CD4-positive, alpha-beta T cell (primary cell): ENCODE measurements around the gene GTF2A1L. TPM values are rescaled to one million over a fixed set of nuclear protein-coding genes. Genes with fewer than 3 reads are reported as not detected.
"Not testable (repeated sequence)": the region's sequence is repeated elsewhere in the genome, so short reads cannot be mapped to it uniquely, and the experiment has no call there.

ENCODE experiments used
- ATAC-seq: fragments of 200-7000 bp; cut with Tn5 transposase; one replicate; pipeline ENCODE4 v1.10.0; 2022; ENCODE audit warnings: mild to moderate bottlenecking; ENCODE audit not compliant: poor library complexity
- CTCF ChIA-PET: fragments of 350-600 bp; sonication (Branson Sonifier 250); formaldehyde crosslinking; loops from one replicate; lab custom pipeline; 2021; ENCODE audit warnings: antibody characterized with exemption, inconsistent platforms; lab: Charles Lee
- POLR2A ChIA-PET: fragments of 350-600 bp; sonication (Branson Sonifier 250); formaldehyde crosslinking; loops from one replicate; lab custom pipeline; 2021; ENCODE audit warnings: antibody characterized with exemption, inconsistent platforms; lab: Charles Lee
- DNase-seq, 14 experiments: peaks; one replicate each; pipeline ENCODE4 v3.0.0-alpha.2; 2013 to 2020; ENCODE audit warnings: mixed read lengths in 2 of 14
- H3K27ac ChIP-seq, 2 donors: one replicate each; pipeline versions ENCODE4 v1.5.1 to v1.7.0; 2013; ENCODE audit warnings: low read length in 2 of 2, low read depth in 1 of 2, mild to moderate bottlenecking in 1 of 2
- H3K27me3 ChIP-seq, 2 experiments: 1 replicate in 1 of 2; 2 replicates in 1 of 2; pipeline versions ENCODE4 v1.6.1 to v1.7.0; 2013; ENCODE audit warnings: low read length in 2 of 2, control low read depth in 1 of 2, mild to moderate bottlenecking in 1 of 2, moderate library complexity in 1 of 2; ENCODE audit not compliant: insufficient read depth in 2 of 2, control insufficient read depth in 1 of 2
- H3K36me3 ChIP-seq: one replicate; pipeline ENCODE4 v1.6.1; 2013; ENCODE audit warnings: low read length, control low read depth; ENCODE audit not compliant: insufficient read depth
- H3K4me1 ChIP-seq: one replicate; pipeline ENCODE4 v1.6.1; 2013; ENCODE audit warnings: low read length, control low read depth; ENCODE audit not compliant: insufficient read depth
- H3K4me3 ChIP-seq: one replicate; pipeline ENCODE4 v1.5.1; 2013; ENCODE audit warnings: mild to moderate bottlenecking, low read length, moderate library complexity
- H3K9me3 ChIP-seq, 2 experiments: 1 replicate in 1 of 2; 2 replicates in 1 of 2; pipeline versions ENCODE4 v1.6.1 to v1.7.0; 2013; ENCODE audit warnings: low read length in 2 of 2, mild to moderate bottlenecking in 2 of 2, control low read depth in 1 of 2, moderate library complexity in 1 of 2; ENCODE audit not compliant: control insufficient read depth in 1 of 2, insufficient read depth in 1 of 2
- H3K27ac Mint-ChIP-seq: one replicate; pipeline ENCODE4 v1.8.0; 2020; ENCODE audit warnings: mixed read lengths
- H3K27me3 Mint-ChIP-seq: one replicate; pipeline ENCODE4 v1.8.0; 2021; ENCODE audit warnings: mixed read lengths
- H3K36me3 Mint-ChIP-seq: one replicate; pipeline ENCODE4 v1.8.0; 2021; ENCODE audit warnings: low read depth, mixed read lengths
- H3K4me1 Mint-ChIP-seq: one replicate; pipeline ENCODE4 v1.8.0; 2021; ENCODE audit warnings: low read depth, mixed read lengths
- H3K4me3 Mint-ChIP-seq: one replicate; pipeline ENCODE4 v1.8.0; 2020; ENCODE audit warnings: mild to moderate bottlenecking, mixed read lengths
- H3K9me3 Mint-ChIP-seq: one replicate; pipeline ENCODE4 v1.8.0; 2020; ENCODE audit warnings: mixed read lengths
- CTCF ChIP-seq: fragments of 200-600 bp; IDR thresholded peaks from one replicate; pipeline ENCODE4 v1.8.0; 2022; ENCODE audit warnings: antibody characterized with exemption, mild to moderate bottlenecking
- intact Hi-C, 2 experiments: fragments of 100-400 bp; cut with DNase I in 1 of 2; cut with micrococcal nuclease in 1 of 2; formaldehyde crosslinking; loops; one replicate each; pipeline versions ENCODE4 v1.15.1 to v1.9.0; 2023 to 2025; cut with DNase I, micrococcal nuclease
- total RNA-seq, 174 experiments: library from RNA in 2 of 174; stranded (reverse) in 2 of 174; gene quantifications; one replicate each; pipeline ENCODE4 v1.2.3 and lab custom pipeline; 2021 to 2026

The GTF2A1L gene
- total RNA-seq, 2 experiments from 2014 or later, result not detected

GRCh38 chr2:48695991-48696390, 78.3 kb downstream of the GTF2A1L start:
- H3K36me3 ChIP-seq, result no peaks in the 10 kb centered on the region
- ChIA-PET CTCF (no interaction called here), POLR2A (no interaction called here)
- intact Hi-C loops, result no loop called here
- no peak overlapping the region for H3K4me3 ChIP-seq
- ATAC-seq (no peak), DNase-seq (no peak)
- no peak for TF ChIP-seq CTCF
- H3K9me3 ChIP-seq, result no peaks in the 10 kb centered on the region
- no peak overlapping the region for H3K27ac ChIP-seq
- peaks cover 7% of the 10 kb centered on the region for H3K27me3 Mint-ChIP-seq
- H3K4me1 Mint-ChIP-seq, result no peaks in the 10 kb centered on the region
- H3K4me3 Mint-ChIP-seq, result no peak overlapping the region
- no peak overlapping the region for H3K27ac Mint-ChIP-seq
- H3K9me3 Mint-ChIP-seq, result no peaks in the 10 kb centered on the region
- no peaks in the 10 kb centered on the region for H3K4me1 ChIP-seq
- H3K27me3 ChIP-seq, result no peaks in the 10 kb centered on the region
- no peaks in the 10 kb centered on the region for H3K36me3 Mint-ChIP-seq

GRCh38 chr2:48696881-48697280, 79.2 kb downstream of the GTF2A1L start:
- Mint-ChIP-seq H3K36me3 (no peaks in the 10 kb centered on the region), H3K9me3 (no peaks in the 10 kb centered on the region), H3K27me3 (peaks cover 6% of the 10 kb centered on the region), H3K4me3 (no peak overlapping the region), H3K27ac (no peak overlapping the region), H3K4me1 (no peaks in the 10 kb centered on the region)
- no peaks in the 10 kb centered on the region for H3K9me3 ChIP-seq
- POLR2A ChIA-PET, result no interaction called here
- H3K4me1 ChIP-seq, result no peaks in the 10 kb centered on the region
- no peak overlapping the region for H3K27ac ChIP-seq
- H3K4me3 ChIP-seq, result no peak overlapping the region
- intact Hi-C loops, result no loop called here
- DNase-seq (no peak), ATAC-seq (no peak)
- H3K27me3 ChIP-seq, result no peaks in the 10 kb centered on the region
- TF ChIP-seq CTCF, result no peak
- CTCF ChIA-PET, result interaction anchor here (2.1 kb wide), 1 partner anchor 10 kb away, joined by 4 read pairs; no protein-coding TSS in a partner anchor
- no peaks in the 10 kb centered on the region for H3K36me3 ChIP-seq

DNA sequence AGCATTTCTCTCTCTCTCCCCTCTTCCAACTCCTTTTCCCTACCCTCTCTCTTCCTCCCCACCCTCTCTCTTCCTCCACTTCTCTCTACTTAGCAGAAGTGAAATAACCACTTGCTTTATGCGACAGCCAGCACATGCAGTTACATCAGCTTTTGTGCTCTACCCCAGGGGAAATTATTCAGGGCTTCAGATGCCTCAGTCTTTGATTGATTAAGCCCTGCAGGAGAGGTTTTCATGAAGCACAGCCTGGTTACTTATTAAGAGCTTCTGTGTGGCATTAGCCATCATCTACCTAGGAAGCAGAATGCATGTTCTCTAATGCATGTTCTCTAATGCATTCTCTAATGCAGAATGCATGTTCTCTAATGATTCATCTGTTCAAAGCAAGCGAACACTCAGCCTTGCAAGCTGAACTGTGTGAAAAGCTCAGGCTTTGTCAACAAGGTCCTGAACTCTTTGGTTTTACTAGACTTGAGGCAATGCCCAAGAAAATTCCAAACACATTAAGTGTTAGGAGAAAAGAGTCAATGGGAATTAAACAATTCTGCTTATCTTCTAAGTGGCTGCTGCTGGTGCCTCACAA, 81.8 kb downstream of the GTF2A1L start:
- Histone ChIP-seq H3K36me3 (no peaks in the 10 kb centered on the region), H3K27ac (no peak overlapping the region), H3K9me3 (no peaks in the 10 kb centered on the region), H3K4me1 (no peaks in the 10 kb centered on the region), H3K4me3 (no peak overlapping the region), H3K27me3 (no peaks in the 10 kb centered on the region)
- ChIA-PET POLR2A (no interaction called here), CTCF (no interaction called here)
- H3K27ac Mint-ChIP-seq, result no peak overlapping the region
- no peak for TF ChIP-seq CTCF
- H3K9me3 Mint-ChIP-seq, result no peaks in the 10 kb centered on the region
- ATAC-seq, result no peak
- DNase-seq, result no peak
- no peak overlapping the region for H3K4me3 Mint-ChIP-seq
- no peaks in the 10 kb centered on the region for H3K4me1 Mint-ChIP-seq
- H3K36me3 Mint-ChIP-seq, result no peaks in the 10 kb centered on the region
- no peaks in the 10 kb centered on the region for H3K27me3 Mint-ChIP-seq
- intact Hi-C loops, result no loop called here

- H3K9me3 Mint-ChIP-seq, ATAC-seq, H3K9me3 ChIP-seq, intact Hi-C loops, DNase-seq, H3K36me3 ChIP-seq, H3K4me3 ChIP-seq, H3K27me3 Mint-ChIP-seq, H3K4me3 Mint-ChIP-seq, H3K36me3 Mint-ChIP-seq, H3K4me1 ChIP-seq, CTCF ChIA-PET, H3K4me1 Mint-ChIP-seq, H3K27ac ChIP-seq, H3K27ac Mint-ChIP-seq, H3K27me3 ChIP-seq: not testable (repeated sequence)
- POLR2A ChIA-PET, result interaction anchor here (0.7 kb wide), 1 partner anchor 1085 kb away, joined by 3 read pairs; no protein-coding TSS in a partner anchor
Measured at GRCh38 chr2:48703621-48704020, 86.0 kb downstream of the GTF2A1L start.
